ENCODE data around the gene ATP11A. TPM values are rescaled to one million over a fixed set of nuclear protein-coding genes. Genes with fewer than 3 reads are reported as not detected.

ATP11A gene
- total RNA-seq, 1 experiment from 2014 or later: 80.4 TPM

DNA sequence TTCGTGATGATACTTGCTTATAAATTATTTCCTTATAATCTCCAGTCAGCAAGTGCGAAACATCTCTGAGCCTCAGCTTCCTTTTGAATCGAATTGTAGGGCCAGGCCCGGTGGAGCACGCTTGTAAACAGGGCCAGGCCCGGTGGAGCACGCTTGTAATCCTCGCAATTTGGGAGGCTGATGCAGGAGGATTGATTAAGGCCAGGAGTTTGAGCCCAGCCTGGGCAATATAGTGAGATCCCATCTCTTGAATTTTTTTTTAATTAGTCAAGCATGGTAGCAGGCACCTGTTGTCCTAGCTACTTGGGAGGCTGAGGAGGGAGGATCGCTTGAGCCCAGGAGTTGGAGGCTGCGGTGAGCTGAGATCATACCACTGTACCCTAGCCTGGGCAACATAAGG is 163.0 kb downstream of the ATP11A start (continued):
- TF ChIP-seq SIN3A (IDR thresholded peaks at IDR 0.05; ENCODE audit: low read depth) (no peak), CBX3 (IDR thresholded peaks at IDR 0.05; ENCODE audit: low read depth) (no peak), TCF7L2 (IDR thresholded peaks at IDR 0.05; ENCODE audit: borderline replicate concordance, extremely low read depth, insufficient read depth, insufficient read length) (no peak), SP1 (IDR thresholded peaks at IDR 0.05; ENCODE audit: low read depth) (no peak), EZH2 (IDR thresholded peaks at IDR 0.05) (no peak)

DNA sequence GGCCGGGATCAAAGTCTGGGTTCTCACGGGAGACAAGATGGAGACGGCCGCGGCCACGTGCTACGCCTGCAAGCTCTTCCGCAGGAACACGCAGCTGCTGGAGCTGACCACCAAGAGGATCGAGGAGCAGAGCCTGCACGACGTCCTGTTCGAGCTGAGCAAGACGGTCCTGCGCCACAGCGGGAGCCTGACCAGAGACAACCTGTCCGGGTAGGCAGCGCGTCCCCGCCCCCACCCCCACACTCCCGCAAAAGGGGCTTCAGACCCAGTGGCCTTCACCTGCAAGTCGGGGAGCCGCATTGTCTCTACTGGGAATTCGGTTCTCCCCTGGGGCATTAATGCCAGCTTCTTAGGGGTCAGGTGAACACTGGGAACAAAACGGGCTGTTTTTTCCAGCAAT is 164.5 kb downstream of the ATP11A start:
- TF ChIP-seq SP1 (IDR thresholded peaks at IDR 0.05; ENCODE audit: low read depth) (no peak), POLR2AphosphoS5 (IDR thresholded peaks at IDR 0.05; ENCODE audit: low read depth, low read length) (no peak)
- no TSS peak for BruUV-seq (replicated peaks)

DNA sequence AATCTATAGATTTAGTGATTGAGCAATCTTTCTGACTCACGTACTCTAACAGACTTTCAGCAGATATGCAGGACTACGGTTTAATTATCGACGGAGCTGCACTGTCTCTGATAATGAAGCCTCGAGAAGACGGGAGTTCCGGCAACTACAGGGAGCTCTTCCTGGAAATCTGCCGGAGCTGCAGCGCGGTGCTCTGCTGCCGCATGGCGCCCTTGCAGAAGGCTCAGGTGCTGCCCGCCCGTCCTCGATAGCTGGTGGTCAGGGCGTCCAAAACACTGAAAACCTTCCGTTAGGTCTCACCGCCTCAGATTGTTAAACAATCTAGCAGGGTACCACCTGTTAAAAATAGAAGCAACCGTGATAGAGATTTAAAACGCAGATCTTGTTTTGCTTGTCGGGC is 166.0 kb downstream of the ATP11A start:
- no peak overlapping the region for H3K4me2 ChIP-seq (ENCODE audit: low read length)
- BruUV-seq (replicated peaks): no TSS peak
- H3K27ac ChIP-seq (ENCODE audit: low read depth, low read length): no peak overlapping the region
- H4K20me1 ChIP-seq (ENCODE audit: insufficient read depth): no peaks in the 10 kb centered on the region
- no peaks in the 10 kb centered on the region for H3K9me2 ChIP-seq (ENCODE audit: insufficient read depth)
- ChIA-PET POLR2A (no interaction called here), RAD21 (ENCODE audit: low non-redundant PET in 1 of 2, low total read pairs in 2 of 2, uncharacterized antibody in 2 of 2, unreplicated experiment in 2 of 2) (no interaction called here), CTCF (interaction anchor here (0.7 kb wide), 1 partner anchor 76 kb away, joined by 4 read pairs; no protein-coding TSS in a partner anchor)
- no peak overlapping the region for H3K4me3 ChIP-seq (replicated peaks in 1 of 2; ENCODE audit: low read depth in 1 of 2, low read length in 2 of 2)
- ATAC-seq: no peak
- no peaks in the 10 kb centered on the region for H3K4me1 ChIP-seq (ENCODE audit: control insufficient read depth in 1 of 2, insufficient read depth in 2 of 2, low read length in 2 of 2)
- H3K9me3 ChIP-seq (ENCODE audit: control insufficient read depth in 1 of 2, insufficient read depth in 1 of 2, low read depth in 1 of 2, low read length in 2 of 2): no peaks in the 10 kb centered on the region
- H3K27me3 ChIP-seq (ENCODE audit: insufficient read depth, low read length): no peaks in the 10 kb centered on the region
- no peaks in the 10 kb centered on the region for H3K79me2 ChIP-seq (ENCODE audit: insufficient read depth, low read length)
- peaks cover 9 to 39% of the 10 kb centered on the region in 2 experiments for H3K36me3 ChIP-seq (ENCODE audit: control insufficient read depth in 1 of 2, insufficient read depth in 2 of 2, low read length in 2 of 2)
- H2AFZ ChIP-seq (ENCODE audit: low read depth, low read length, poor library complexity, severe bottlenecking): no peak overlapping the region
- TF ChIP-seq, protein P1, sequence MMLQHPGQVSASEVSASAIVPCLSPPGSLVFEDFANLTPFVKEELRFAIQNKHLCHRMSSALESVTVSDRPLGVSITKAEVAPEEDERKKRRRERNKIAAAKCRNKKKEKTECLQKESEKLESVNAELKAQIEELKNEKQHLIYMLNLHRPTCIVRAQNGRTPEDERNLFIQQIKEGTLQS (IDR thresholded peaks at IDR 0.05): no peak
- intact Hi-C loops (cut with micrococcal nuclease): no loop called here
- H3K9ac ChIP-seq (ENCODE audit: low read length): no peak overlapping the region
- no peak for DNase-seq (ENCODE audit: low read depth, low spot score)

More for the DNA sequence above, 164.5 kb downstream of the ATP11A start:
- no peaks in the 10 kb centered on the region; the same call in 1 of the 2 replicates for H4K20me1 ChIP-seq (ENCODE audit: insufficient read depth)
- H3K27ac ChIP-seq (ENCODE audit: low read depth, low read length): no peak overlapping the region
- H3K4me3 ChIP-seq (replicated peaks in 1 of 2; ENCODE audit: low read depth in 1 of 2, low read length in 2 of 2): no peak overlapping the region
- H3K9me2 ChIP-seq (ENCODE audit: insufficient read depth): no peaks in the 10 kb centered on the region
- H3K4me1 ChIP-seq (ENCODE audit: control insufficient read depth in 1 of 2, insufficient read depth in 2 of 2, low read length in 2 of 2): no peaks in the 10 kb centered on the region
- no peak overlapping the region for H2AFZ ChIP-seq (ENCODE audit: low read depth, low read length, poor library complexity, severe bottlenecking)
- H3K9ac ChIP-seq (ENCODE audit: low read length): no peak overlapping the region
- DNase-seq (ENCODE audit: low read depth, low spot score) (no peak), ATAC-seq (no peak)
- H3K4me2 ChIP-seq (ENCODE audit: low read length): no peak overlapping the region
- ChIA-PET CTCF (no interaction called here), POLR2A (no interaction called here), RAD21 (ENCODE audit: low non-redundant PET in 1 of 2, low total read pairs in 2 of 2, uncharacterized antibody in 2 of 2, unreplicated experiment in 2 of 2) (no interaction called here)
- H3K36me3 ChIP-seq (ENCODE audit: control insufficient read depth in 1 of 2, insufficient read depth in 2 of 2, low read length in 2 of 2): peaks cover 7 to 35% of the 10 kb centered on the region in 2 experiments; a peak in 3 of 4 replicates
- no peaks in the 10 kb centered on the region for H3K79me2 ChIP-seq (ENCODE audit: insufficient read depth, low read length)
- intact Hi-C loops (cut with micrococcal nuclease): no loop called here
- no peaks in the 10 kb centered on the region for H3K9me3 ChIP-seq (ENCODE audit: control insufficient read depth in 1 of 2, insufficient read depth in 1 of 2, low read depth in 1 of 2, low read length in 2 of 2)
- no peaks in the 10 kb centered on the region for H3K27me3 ChIP-seq (ENCODE audit: insufficient read depth, low read length)

Data from HCT116 (cell line).